ENCODE data around the gene CBX4. TPM values are rescaled to one million over a fixed set of nuclear protein-coding genes. Genes with fewer than 3 reads are reported as not detected.

Gene CBX4
- polyA plus RNA-seq, 1 donor from 2014 or later = 31.9 TPM

DNA sequence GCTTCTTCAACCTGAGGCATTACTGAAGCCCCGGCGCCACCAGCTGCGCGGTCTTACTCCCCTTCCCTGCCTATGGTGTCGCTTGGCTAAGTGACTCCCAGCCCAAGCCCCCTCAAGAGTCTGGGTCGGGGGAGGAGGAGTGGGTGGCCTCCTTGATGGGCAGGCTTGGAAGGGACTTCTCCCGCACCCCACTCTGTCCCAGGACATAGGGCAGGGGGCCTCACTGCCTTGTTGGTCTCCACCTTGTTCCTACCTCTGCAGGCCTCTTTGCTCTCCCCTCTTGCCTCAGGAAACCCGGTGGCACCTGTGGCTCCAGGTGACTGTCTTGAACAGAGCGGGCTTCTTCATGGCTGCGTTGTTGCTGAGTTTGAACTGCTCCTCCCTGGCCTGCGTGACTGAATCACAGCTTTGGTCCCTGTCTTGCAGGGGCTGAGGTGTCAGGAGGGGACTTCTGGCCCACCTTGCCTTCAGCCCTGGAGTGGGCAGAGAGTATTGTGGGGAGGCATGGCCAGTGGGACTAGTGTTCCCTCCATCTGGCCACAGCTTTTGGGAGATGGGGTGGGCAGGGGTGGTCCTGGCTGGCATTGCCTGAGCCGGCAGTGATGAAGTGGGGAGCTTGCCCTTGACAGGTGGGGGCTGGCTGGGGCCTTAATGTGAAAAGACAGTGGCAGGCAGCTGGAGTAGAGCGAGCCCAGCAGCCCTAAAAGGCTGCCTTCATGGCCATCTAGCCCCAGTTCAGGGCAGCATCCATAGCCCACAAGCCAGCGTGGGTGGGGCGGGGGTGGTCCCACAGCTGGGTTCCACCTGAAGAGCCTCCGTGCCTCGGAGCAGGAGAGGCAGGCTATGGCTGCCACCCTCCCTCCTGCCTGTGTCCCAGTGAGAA, 54.0 kb downstream of the CBX4 start:
- H4K20me1 ChIP-seq (ENCODE audit: insufficient read depth) = no peaks in the 10 kb centered on the region
- H3K9me2 ChIP-seq (ENCODE audit: insufficient read depth, low read length) = no peaks in the 10 kb centered on the region
- H3F3A ChIP-seq (ENCODE audit: insufficient read depth, low read length, poor library complexity, severe bottlenecking) = peaks cover 9% of the 10 kb centered on the region
- no peak overlapping the region for H3K9ac ChIP-seq (ENCODE audit: low read length)
- H2AFZ ChIP-seq (ENCODE audit: low read depth, low read length) = no peak overlapping the region
- H3K4me3 ChIP-seq (ENCODE audit: low read length) = no peak overlapping the region
- H3K9me3 ChIP-seq (ENCODE audit: low read length) = no peaks in the 10 kb centered on the region
- no peak overlapping the region for H3K4me2 ChIP-seq (ENCODE audit: low read length)
- TF ChIP-seq, protein P1, sequence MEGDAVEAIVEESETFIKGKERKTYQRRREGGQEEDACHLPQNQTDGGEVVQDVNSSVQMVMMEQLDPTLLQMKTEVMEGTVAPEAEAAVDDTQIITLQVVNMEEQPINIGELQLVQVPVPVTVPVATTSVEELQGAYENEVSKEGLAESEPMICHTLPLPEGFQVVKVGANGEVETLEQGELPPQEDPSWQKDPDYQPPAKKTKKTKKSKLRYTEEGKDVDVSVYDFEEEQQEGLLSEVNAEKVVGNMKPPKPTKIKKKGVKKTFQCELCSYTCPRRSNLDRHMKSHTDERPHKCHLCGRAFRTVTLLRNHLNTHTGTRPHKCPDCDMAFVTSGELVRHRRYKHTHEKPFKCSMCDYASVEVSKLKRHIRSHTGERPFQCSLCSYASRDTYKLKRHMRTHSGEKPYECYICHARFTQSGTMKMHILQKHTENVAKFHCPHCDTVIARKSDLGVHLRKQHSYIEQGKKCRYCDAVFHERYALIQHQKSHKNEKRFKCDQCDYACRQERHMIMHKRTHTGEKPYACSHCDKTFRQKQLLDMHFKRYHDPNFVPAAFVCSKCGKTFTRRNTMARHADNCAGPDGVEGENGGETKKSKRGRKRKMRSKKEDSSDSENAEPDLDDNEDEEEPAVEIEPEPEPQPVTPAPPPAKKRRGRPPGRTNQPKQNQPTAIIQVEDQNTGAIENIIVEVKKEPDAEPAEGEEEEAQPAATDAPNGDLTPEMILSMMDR (IDR thresholded peaks at IDR 0.05; ENCODE audit: poor library complexity, severe bottlenecking) = no peak
- TF ChIP-seq SMC3 (conservative IDR thresholded peaks at IDR 0.05; ENCODE audit: poor library complexity) (no peak), TAF1 (IDR thresholded peaks at IDR 0.05; ENCODE audit: low read depth) (no peak), EP300 (conservative IDR thresholded peaks at IDR 0.05; ENCODE audit: poor library complexity, severe bottlenecking) (no peak), MXI1 (conservative IDR thresholded peaks at IDR 0.05; ENCODE audit: poor library complexity, severe bottlenecking) (no peak), RAD21 (conservative IDR thresholded peaks at IDR 0.05) (no peak), POLR2AphosphoS5 (IDR thresholded peaks at IDR 0.05) (no peak), EZH2 (IDR thresholded peaks at IDR 0.05; ENCODE audit: borderline replicate concordance, insufficient read depth, low read length, poor library complexity, severe bottlenecking) (no peak)
- TF ChIP-seq, protein P2, sequence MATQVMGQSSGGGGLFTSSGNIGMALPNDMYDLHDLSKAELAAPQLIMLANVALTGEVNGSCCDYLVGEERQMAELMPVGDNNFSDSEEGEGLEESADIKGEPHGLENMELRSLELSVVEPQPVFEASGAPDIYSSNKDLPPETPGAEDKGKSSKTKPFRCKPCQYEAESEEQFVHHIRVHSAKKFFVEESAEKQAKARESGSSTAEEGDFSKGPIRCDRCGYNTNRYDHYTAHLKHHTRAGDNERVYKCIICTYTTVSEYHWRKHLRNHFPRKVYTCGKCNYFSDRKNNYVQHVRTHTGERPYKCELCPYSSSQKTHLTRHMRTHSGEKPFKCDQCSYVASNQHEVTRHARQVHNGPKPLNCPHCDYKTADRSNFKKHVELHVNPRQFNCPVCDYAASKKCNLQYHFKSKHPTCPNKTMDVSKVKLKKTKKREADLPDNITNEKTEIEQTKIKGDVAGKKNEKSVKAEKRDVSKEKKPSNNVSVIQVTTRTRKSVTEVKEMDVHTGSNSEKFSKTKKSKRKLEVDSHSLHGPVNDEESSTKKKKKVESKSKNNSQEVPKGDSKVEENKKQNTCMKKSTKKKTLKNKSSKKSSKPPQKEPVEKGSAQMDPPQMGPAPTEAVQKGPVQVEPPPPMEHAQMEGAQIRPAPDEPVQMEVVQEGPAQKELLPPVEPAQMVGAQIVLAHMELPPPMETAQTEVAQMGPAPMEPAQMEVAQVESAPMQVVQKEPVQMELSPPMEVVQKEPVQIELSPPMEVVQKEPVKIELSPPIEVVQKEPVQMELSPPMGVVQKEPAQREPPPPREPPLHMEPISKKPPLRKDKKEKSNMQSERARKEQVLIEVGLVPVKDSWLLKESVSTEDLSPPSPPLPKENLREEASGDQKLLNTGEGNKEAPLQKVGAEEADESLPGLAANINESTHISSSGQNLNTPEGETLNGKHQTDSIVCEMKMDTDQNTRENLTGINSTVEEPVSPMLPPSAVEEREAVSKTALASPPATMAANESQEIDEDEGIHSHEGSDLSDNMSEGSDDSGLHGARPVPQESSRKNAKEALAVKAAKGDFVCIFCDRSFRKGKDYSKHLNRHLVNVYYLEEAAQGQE (IDR thresholded peaks at IDR 0.05; ENCODE audit: borderline replicate concordance) = no peak
- H3K27ac ChIP-seq (ENCODE audit: low read length) = no peak overlapping the region
- peaks cover 15% of the 10 kb centered on the region for H3K27me3 ChIP-seq (ENCODE audit: insufficient read depth, low read depth, low read length)
- H3K79me2 ChIP-seq (replicated peaks; ENCODE audit: insufficient read depth, low read length) = peaks cover 7% of the 10 kb centered on the region
- H3K36me3 ChIP-seq (ENCODE audit: insufficient read depth, low read length) = no peaks in the 10 kb centered on the region

DNA sequence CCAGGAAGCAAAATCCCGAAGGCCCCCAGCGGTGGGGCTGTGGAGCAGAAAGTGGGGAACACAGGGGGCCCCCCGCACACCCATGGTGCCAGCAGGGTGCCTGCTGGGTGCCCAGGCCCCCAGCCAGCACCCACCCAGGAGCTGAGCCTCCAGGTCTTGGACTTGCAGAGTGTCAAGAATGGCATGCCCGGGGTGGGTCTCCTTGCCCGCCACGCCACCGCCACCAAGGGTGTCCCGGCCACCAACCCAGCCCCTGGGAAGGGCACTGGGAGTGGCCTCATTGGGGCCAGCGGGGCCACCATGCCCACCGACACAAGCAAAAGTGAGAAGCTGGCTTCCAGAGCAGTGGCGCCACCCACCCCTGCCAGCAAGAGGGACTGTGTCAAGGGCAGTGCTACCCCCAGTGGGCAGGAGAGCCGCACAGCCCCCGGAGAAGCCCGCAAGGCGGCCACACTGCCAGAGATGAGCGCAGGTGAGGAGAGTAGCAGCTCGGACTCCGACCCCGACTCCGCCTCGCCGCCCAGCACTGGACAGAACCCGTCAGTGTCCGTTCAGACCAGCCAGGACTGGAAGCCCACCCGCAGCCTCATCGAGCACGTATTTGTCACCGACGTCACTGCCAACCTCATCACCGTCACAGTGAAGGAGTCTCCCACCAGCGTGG, 54.8 kb downstream of the CBX4 start:
- TF ChIP-seq RAD21 (conservative IDR thresholded peaks at IDR 0.05) = no peak
- no peak for TF ChIP-seq SMC3 (conservative IDR thresholded peaks at IDR 0.05; ENCODE audit: poor library complexity)
- no peak for TF ChIP-seq MXI1 (conservative IDR thresholded peaks at IDR 0.05; ENCODE audit: poor library complexity, severe bottlenecking)
- TF ChIP-seq, protein P1 (IDR thresholded peaks at IDR 0.05; ENCODE audit: poor library complexity, severe bottlenecking) = no peak
- no peak overlapping the region for H3K9ac ChIP-seq (ENCODE audit: low read length)
- H3K4me3 ChIP-seq (ENCODE audit: low read length) = no peak overlapping the region
- H3K9me3 ChIP-seq (ENCODE audit: low read length) = no peaks in the 10 kb centered on the region
- no peak overlapping the region for H3K4me2 ChIP-seq (ENCODE audit: low read length)
- H4K20me1 ChIP-seq (ENCODE audit: insufficient read depth) = no peaks in the 10 kb centered on the region
- no peaks in the 10 kb centered on the region for H3K36me3 ChIP-seq (ENCODE audit: insufficient read depth, low read length)
- peaks cover 8% of the 10 kb centered on the region for H3K27me3 ChIP-seq (ENCODE audit: insufficient read depth, low read depth, low read length)
- no peaks in the 10 kb centered on the region for H3K9me2 ChIP-seq (ENCODE audit: insufficient read depth, low read length)
- H2AFZ ChIP-seq (ENCODE audit: low read depth, low read length) = no peak overlapping the region
- peaks cover 15% of the 10 kb centered on the region for H3K79me2 ChIP-seq (replicated peaks; ENCODE audit: insufficient read depth, low read length)
- no peak overlapping the region for H3K27ac ChIP-seq (ENCODE audit: low read length)
- peaks cover 8% of the 10 kb centered on the region for H3F3A ChIP-seq (ENCODE audit: insufficient read depth, low read length, poor library complexity, severe bottlenecking)
